Heart left ventricle (tissue), 13 donors: ENCODE measurements around the gene UCHL5.
"Not testable (repeated sequence)": the region's sequence is repeated elsewhere in the genome, so short reads cannot be mapped to it uniquely, and the experiment has no call there.

ENCODE experiments used
- CTCF ChIP-seq, 12 donors: fragments of 200-600 bp; sonication (generic) in 4 of 12; IDR thresholded peaks; one replicate each; pipeline versions ENCODE4 v1.5.0 to v1.8.0; 2018 to 2022; ENCODE audit warnings: antibody characterized with exemption in 12 of 12, mild to moderate bottlenecking in 5 of 12
- POLR2A ChIP-seq, 2 donors: fragments of 450-650 bp; IDR thresholded peaks; one replicate each; pipeline ENCODE4 v1.6.1; 2017; ENCODE audit warnings: antibody characterized with exemption in 2 of 2, mild to moderate bottlenecking in 2 of 2, moderate library complexity in 2 of 2
- donor health status: ischemic (EF 13 %, LVEDD 7.1; RV severe dilation, severe dysfunction).
- donor health status: DM: no; HTN: yes; CAD: no.
- donor health status: DM: no; HTN: no; CAD: no.
- donor health status: ischemic (EF 25% LVEDD 6.9; RV normal size, moderate dysfunction).
- donor health status: ischemic (EF 25% LVEDD 5.7; RV mildly dilated, moderate dysfunction).
- donor health status: ischemic (EF 35%, LVEDD 5.7; RV mildly dilated, moderate dysfunction).
- donor health status: nonischemic (EF 11% LVEDD 7.7; RV severe dilation, severe dysfunction).
- donor health status: DM: yes; HTN: yes; CAD: no.
- donor health status: PGD.
- donor health status: ischemic (EF 29% LVEDD 5.4; RV normal size, mild dysfunction).
- donor health status: nonischemic (EF 23%, LVEDD 6.1; RV moderate dilation, normal function).

GRCh38 chr1:193048913-193049312 lies 10.2 kb downstream of the UCHL5 start:
- not testable (repeated sequence) for TF ChIP-seq CTCF, POLR2A (IDR thresholded peaks at IDR 0.05)
